Upper lobe of left lung (tissue), 4 donors: ENCODE data around the gene SGMS1.
"Not testable (repeated sequence)": the region's sequence is repeated elsewhere in the genome, so short reads cannot be mapped to it uniquely, and the experiment has no call there.

Source experiments
- CTCF ChIP-seq, 6 experiments: fragments of 450-650 bp in 4 of 6; fragments of 200-600 bp in 2 of 6; sonication (generic) in 2 of 6; IDR thresholded peaks; one replicate each; pipeline ENCODE4 v1.5.1; 2016 to 2019; ENCODE audit warnings: antibody characterized with exemption in 6 of 6
- POLR2A ChIP-seq, 4 donors: fragments of 450-650 bp; IDR thresholded peaks; one replicate each; pipeline ENCODE4 v1.5.1; 2016 to 2017; ENCODE audit warnings: antibody characterized with exemption in 4 of 4, mild to moderate bottlenecking in 2 of 4
- POLR2AphosphoS5 ChIP-seq, 2 donors: sonication (generic); formaldehyde crosslinking; IDR thresholded peaks; one replicate each; pipeline ENCODE4 v1.5.1; 2017; ENCODE audit warnings: antibody characterized with exemption in 2 of 2

- TF ChIP-seq POLR2AphosphoS5, POLR2A, CTCF (IDR thresholded peaks at IDR 0.05): not testable (repeated sequence)
Observed at GRCh38 chr10:50667353-50667752, 43.6 kb upstream of the SGMS1 start.
